ENCODE results near the gene FASTK.
"Not testable (repeated sequence)": the region's sequence is repeated elsewhere in the genome, so short reads cannot be mapped to it uniquely, and the experiment has no call there.

FASTK gene

GRCh38 chr7:151034312-151035025 lies 46.1 kb downstream of the FASTK start:
- no peak overlapping the region for H3K4me3 ChIP-seq (ENCODE audit: low read depth, low read length)
- in situ Hi-C loops (cut with HindIII; ENCODE audit: low sequenced_read_pairs), result no loop called here
- TF ChIP-seq CTCF (IDR thresholded peaks at IDR 0.05; ENCODE audit: low read depth, low read length), result no peak
- DNase-seq (ENCODE audit: low read depth, low spot score), result no peak

GRCh38 chr7:151033864-151034249 lies 46.8 kb downstream of the FASTK start:
- TF ChIP-seq CTCF (IDR thresholded peaks at IDR 0.05; ENCODE audit: low read depth, low read length), result no peak
- in situ Hi-C loops (cut with HindIII; ENCODE audit: low sequenced_read_pairs), result no loop called here
- H3K4me3 ChIP-seq (ENCODE audit: low read depth, low read length), result no peak overlapping the region
- no peak for DNase-seq (ENCODE audit: low read depth, low spot score)

- H3K4me3 ChIP-seq (ENCODE audit: low read depth, low read length), result no peak overlapping the region
- in situ Hi-C loops (cut with HindIII; ENCODE audit: low sequenced_read_pairs), result no loop called here
- no peak for DNase-seq (ENCODE audit: low read depth, low spot score)
- no peak for TF ChIP-seq CTCF (IDR thresholded peaks at IDR 0.05; ENCODE audit: low read depth, low read length)
Measured at GRCh38 chr7:151032936-151033863, 47.4 kb downstream of the FASTK start.

GRCh38 chr7:151031011-151031410 lies 49.6 kb downstream of the FASTK start:
- DNase-seq (ENCODE audit: low read depth, low spot score), result no peak
- in situ Hi-C loops (cut with HindIII; ENCODE audit: low sequenced_read_pairs), result no loop called here
- TF ChIP-seq CTCF (IDR thresholded peaks at IDR 0.05; ENCODE audit: low read depth, low read length), result no peak
- H3K4me3 ChIP-seq (ENCODE audit: low read depth, low read length), result no peak overlapping the region

- in situ Hi-C loops (cut with HindIII; ENCODE audit: low sequenced_read_pairs), result no loop called here
- DNase-seq (ENCODE audit: low read depth, low spot score), result no peak
- H3K4me3 ChIP-seq (ENCODE audit: low read depth, low read length), result peak overlapping the region; percentile 88
- no peak for TF ChIP-seq CTCF (IDR thresholded peaks at IDR 0.05; ENCODE audit: low read depth, low read length)
Measured at GRCh38 chr7:151028948-151029501, 51.6 kb downstream of the FASTK start.

GRCh38 chr7:151028131-151028947 lies 52.3 kb downstream of the FASTK start, which contains the start of gene ABCB8:
ABCB8 (plus strand) TSS chr7:151028450; CDS start chr7:151028516, 66 bp downstream.
- in situ Hi-C loops (cut with HindIII; ENCODE audit: low sequenced_read_pairs), result no loop called here
- peak within 1 kb of the TSS; percentile 88 for H3K4me3 ChIP-seq (ENCODE audit: low read depth, low read length)
- DNase-seq (ENCODE audit: low read depth, low spot score), result peak; percentile 100
- TF ChIP-seq CTCF (IDR thresholded peaks at IDR 0.05; ENCODE audit: low read depth, low read length), result peak; percentile 40

- H3K4me3 ChIP-seq (ENCODE audit: low read depth, low read length), result peak overlapping the region; percentile 88
- in situ Hi-C loops (cut with HindIII; ENCODE audit: low sequenced_read_pairs); DNase-seq (ENCODE audit: low read depth, low spot score): not testable (repeated sequence)
Measured at GRCh38 chr7:151027728-151028130, 52.9 kb downstream of the FASTK start.

- DNase-seq (ENCODE audit: low read depth, low spot score); in situ Hi-C loops (cut with HindIII; ENCODE audit: low sequenced_read_pairs): not testable (repeated sequence)
- peak overlapping the region; percentile 88 for H3K4me3 ChIP-seq (ENCODE audit: low read depth, low read length)
Measured at GRCh38 chr7:151026771-151027727, 53.6 kb downstream of the FASTK start.

Measured in astrocyte of the spinal cord (primary cell).